IMR-90 (cell line): ENCODE measurements around the gene BCAS3. TPM values are rescaled to one million over a fixed set of nuclear protein-coding genes. Genes with fewer than 3 reads are reported as not detected.

Experiments
- ATAC-seq: fragments of 200-7000 bp; cut with Tn5 transposase; 2 replicates; pipeline ENCODE4 v1.9.1; 2020; ENCODE audit warnings: low read depth, mild to moderate bottlenecking, moderate library complexity
- BruUV-seq: library from RNA; stranded (reverse); fragments of 400-500 nt; replicated peaks from 2 replicates; lab custom pipeline; 2021; lab: Mats Ljungman, UMichigan
- CTCF ChIA-PET: fragments of 300-600 bp; formaldehyde crosslinking; extraction: SDS; loops from one replicate; lab custom pipeline; 2021; ENCODE audit warnings: antibody characterized with exemption; lab: Yijun Ruan, JAX
- POLR2A ChIA-PET: fragments of 300-600 bp; sonication (Branson Sonifier 250); formaldehyde crosslinking; loops from one replicate; lab custom pipeline; 2022; ENCODE audit warnings: antibody characterized with exemption; ENCODE audit not compliant: unreplicated experiment; lab: Charles Lee
- DNase-seq: peaks from one replicate; pipeline ENCODE4 v3.0.0; 2013
- H2AFZ ChIP-seq: replicated peaks from 2 replicates; pipeline ENCODE3; 2013; ENCODE audit warnings: low read length, mild to moderate bottlenecking; ENCODE audit not compliant: poor library complexity
- H2AK5ac ChIP-seq: 2 replicates; pipeline ENCODE4 v1.6.1; 2013; ENCODE audit warnings: low read depth, low read length, inconsistent platforms
- H2AK9ac ChIP-seq: replicated peaks from 2 replicates; pipeline ENCODE3; 2013; ENCODE audit warnings: mild to moderate bottlenecking, low read depth, low read length, moderate library complexity; ENCODE audit not compliant: poor library complexity
- H2BK120ac ChIP-seq: 2 replicates; pipeline ENCODE4 v1.6.1; 2013; ENCODE audit warnings: low read depth, low read length, inconsistent platforms
- H2BK15ac ChIP-seq: 3 replicates; pipeline ENCODE4 v1.6.1; 2013; ENCODE audit warnings: low read depth, low read length, inconsistent platforms
- H2BK20ac ChIP-seq: 2 replicates; pipeline ENCODE4 v1.6.1; 2013; ENCODE audit warnings: low read depth, mild to moderate bottlenecking, inconsistent platforms, low read length, moderate library complexity
- H2BK5ac ChIP-seq: 2 replicates; pipeline ENCODE4 v1.6.1; 2013; ENCODE audit warnings: mild to moderate bottlenecking, low read depth, low read length, inconsistent platforms; ENCODE audit not compliant: poor library complexity, severe bottlenecking
- H3K14ac ChIP-seq: replicated peaks from 2 replicates; pipeline ENCODE4 v1.6.1; 2013; ENCODE audit warnings: low read depth, low read length, inconsistent platforms
- H3K18ac ChIP-seq: 2 replicates; pipeline ENCODE4 v1.6.1; 2013; ENCODE audit warnings: low read depth, low read length, control low read depth
- H3K23ac ChIP-seq: 2 replicates; pipeline ENCODE4 v1.6.1; 2013; ENCODE audit warnings: low read depth, low read length, inconsistent platforms
- H3K27ac ChIP-seq: 2 replicates; pipeline ENCODE4 v1.5.1; 2013; ENCODE audit warnings: mild to moderate bottlenecking, control low read depth, low read length; ENCODE audit not compliant: insufficient read depth
- H3K27me3 ChIP-seq: 2 replicates; pipeline ENCODE4 v1.6.1; 2013; ENCODE audit warnings: low read length; ENCODE audit not compliant: control insufficient read depth, insufficient read depth
- H3K36me3 ChIP-seq: 2 replicates; pipeline ENCODE4 v1.6.1; 2013; ENCODE audit warnings: low read length, mixed read lengths; ENCODE audit not compliant: control insufficient read depth, insufficient read depth
- H3K4ac ChIP-seq: 2 replicates; pipeline ENCODE4 v1.6.1; 2013; ENCODE audit warnings: low read depth, low read length, inconsistent platforms
- H3K4me1 ChIP-seq: 2 replicates; pipeline ENCODE4 v1.6.1; 2013; ENCODE audit warnings: low read length, mixed read lengths; ENCODE audit not compliant: control insufficient read depth, insufficient read depth
- H3K4me2 ChIP-seq: 2 replicates; pipeline ENCODE4 v1.6.1; 2013; ENCODE audit warnings: low read depth, mild to moderate bottlenecking, control low read depth, low read length, moderate library complexity
- H3K4me3 ChIP-seq: 2 replicates; pipeline ENCODE4 v1.5.1; 2013; ENCODE audit warnings: low read depth, mild to moderate bottlenecking, control low read depth, low read length, moderate library complexity; ENCODE audit not compliant: insufficient read depth
- H3K56ac ChIP-seq: 2 replicates; pipeline ENCODE4 v1.6.1; 2013; ENCODE audit warnings: low read length, inconsistent platforms; ENCODE audit not compliant: insufficient read depth; ENCODE audit errors: extremely low read depth
- H3K79me1 ChIP-seq, 2 experiments: 2 replicates each; pipeline ENCODE4 v1.6.1; 2013; ENCODE audit warnings: low read length in 2 of 2, inconsistent platforms in 1 of 2, low read depth in 1 of 2
- H3K9ac ChIP-seq: 2 replicates; pipeline ENCODE4 v1.6.1; 2013; ENCODE audit warnings: low read depth, low read length, control low read depth
- H3K9me1 ChIP-seq: 2 replicates; pipeline ENCODE4 v1.6.1; 2013; ENCODE audit warnings: low read length, inconsistent platforms; ENCODE audit not compliant: insufficient read depth
- H3K9me3 ChIP-seq: 2 replicates; pipeline ENCODE4 v1.6.1; 2013; ENCODE audit warnings: low read length; ENCODE audit not compliant: control insufficient read depth, insufficient read depth
- H4K20me1 ChIP-seq: 2 replicates; pipeline ENCODE4 v1.6.1; 2013; ENCODE audit warnings: low read length, inconsistent platforms; ENCODE audit not compliant: insufficient read depth
- H4K5ac ChIP-seq: 2 replicates; pipeline ENCODE4 v1.6.1; 2013; ENCODE audit warnings: mild to moderate bottlenecking, low read depth, low read length, control low read depth
- H4K8ac ChIP-seq, 2 experiments: 2 replicates each; pipeline ENCODE4 v1.6.1; 2013; ENCODE audit warnings: low read depth in 2 of 2, low read length in 2 of 2, control low read depth in 1 of 2, inconsistent platforms in 1 of 2
- H4K91ac ChIP-seq: 2 replicates; pipeline ENCODE4 v1.6.1; 2013; ENCODE audit warnings: low read depth, low read length, inconsistent platforms; ENCODE audit not compliant: insufficient read depth
- RAD21 ChIP-seq: IDR thresholded peaks from 2 replicates; pipeline ENCODE4 v1.6.1; 2012; ENCODE audit warnings: low read length, improper control_type of control experiment
- WGBS, 2 experiments: methylation state at CpG; one replicate each; pipeline versions ENCODE4 v1.1.5 to v1.1.7; 2013; ENCODE audit warnings: missing lambda C conversion rate in 2 of 2; ENCODE audit not compliant: insufficient read length in 1 of 2; ENCODE audit errors: extremely low coverage in 2 of 2; 5-methylcytosine and 5-hydroxymethylcytosine counted together
- dilution Hi-C: fragments of 300-500 bp; cut with HindIII; formaldehyde crosslinking; loops from one replicate; pipeline ENCODE4 v1.14.3; 2018; ENCODE audit warnings: low sequenced_read_pairs; ENCODE audit not compliant: unreplicated experiment
- in situ Hi-C: fragments of 300-500 bp; cut with MboI; formaldehyde crosslinking; loops from 3 replicates; pipeline ENCODE4 v1.14.3; 2019; ENCODE audit warnings: low sequenced_read_pairs, inconsistent platforms, mixed read lengths
- intact Hi-C: fragments of 100-400 bp; cut with micrococcal nuclease; formaldehyde crosslinking; loops from 2 replicates; pipeline ENCODE4 v1.10.0; 2022
- polyA plus RNA-seq, 3 experiments: library from polyadenylated mRNA; depleted of rRNA; stranded (reverse); fragments of >200 nt; gene quantifications; 2 replicates each; pipeline ENCODE4 v1.2.3, GENCODE V29; 2012; ENCODE audit warnings: low replicate concordance in 1 of 3
- total RNA-seq: library from RNA; depleted of rRNA; stranded (reverse); fragments of >200 nt; gene quantifications from 2 replicates; pipeline ENCODE4 v1.2.3, GENCODE V29; 2012

BCAS3 gene
- total and polyA plus RNA-seq, 2 of the 4 experiments (the other 2 are of a cell fraction), result 6.3 to 27.1 TPM

DNA sequence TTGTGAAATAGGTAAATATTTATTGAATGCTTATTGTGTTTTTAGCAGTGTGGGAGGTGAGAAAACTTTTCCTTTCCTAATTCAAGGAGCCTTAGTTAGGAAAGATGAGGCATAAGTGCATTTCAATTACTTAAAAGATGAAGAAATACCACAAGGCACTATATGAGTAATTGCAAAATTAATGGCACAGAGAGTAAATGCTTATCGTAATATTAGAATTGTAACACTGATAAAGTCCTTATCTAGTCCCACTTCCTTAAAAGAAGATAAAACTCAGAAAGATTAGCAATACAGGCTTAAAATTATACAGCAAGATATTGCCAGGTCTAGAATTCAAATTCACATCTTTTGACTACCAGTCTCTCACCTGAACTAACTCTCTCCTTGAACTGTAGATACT lies 489.4 kb downstream of the BCAS3 start:
- no peak overlapping the region for H3K23ac ChIP-seq
- dilution Hi-C loops (no loop called here), in situ Hi-C loops (no loop called here), intact Hi-C loops (no loop called here)
- no peak overlapping the region for H2AK9ac ChIP-seq
- no peak for TF ChIP-seq RAD21
- H3K56ac ChIP-seq, result no peak overlapping the region
- H3K18ac ChIP-seq, result no peak overlapping the region
- no peak overlapping the region for H2BK5ac ChIP-seq
- no peaks in the 10 kb centered on the region for H3K27me3 ChIP-seq
- H2AK5ac ChIP-seq, result no peak overlapping the region
- H3K9me1 ChIP-seq, result no peaks in the 10 kb centered on the region; the same call in 1 of the 2 replicates
- no CpG with 5 or more reads among the region's 1 CpG for WGBS, 2 experiments
- no peak overlapping the region for H3K4me3 ChIP-seq
- H4K5ac ChIP-seq, result no peak overlapping the region
- POLR2A ChIA-PET, result no interaction called here
- peaks cover 4% of the 10 kb centered on the region; the same call in 1 of the 2 replicates for H3K9me3 ChIP-seq
- no peak for DNase-seq
- no peak for ATAC-seq
- H4K20me1 ChIP-seq, result no peaks in the 10 kb centered on the region
- no peak overlapping the region for H2BK120ac ChIP-seq
- no peak overlapping the region for H4K8ac ChIP-seq
- H3K9ac ChIP-seq, result no peak overlapping the region
- H3K4me1 ChIP-seq, result no peaks in the 10 kb centered on the region
- H2BK15ac ChIP-seq, result no peak overlapping the region
- CTCF ChIA-PET, result no interaction called here
- H2AFZ ChIP-seq, result no peak overlapping the region
- no peak overlapping the region for H3K14ac ChIP-seq
- H3K4me2 ChIP-seq, result no peak overlapping the region
- no peaks in the 10 kb centered on the region for H3K79me1 ChIP-seq
- no peak overlapping the region for H3K27ac ChIP-seq
- no peak overlapping the region for H4K91ac ChIP-seq
- no peaks in the 10 kb centered on the region for H3K36me3 ChIP-seq
- H3K4ac ChIP-seq, result no peak overlapping the region
- BruUV-seq, result no TSS peak
- no peak overlapping the region for H2BK20ac ChIP-seq
